Renal pelvis (tissue), 4 donors: ENCODE measurements around the gene CES2. TPM values are rescaled to one million over a fixed set of nuclear protein-coding genes. Genes with fewer than 3 reads are reported as not detected.
A peak's percentile ranks its signal among the peaks of the same experiment; 100 is the strongest.
"Not testable (repeated sequence)": the region's sequence is repeated elsewhere in the genome, so short reads cannot be mapped to it uniquely, and the experiment has no call there.

Source experiments
- DNase-seq: peaks from one replicate; pipeline ENCODE4 v3.0.0-alpha.2; 2013
- polyA plus RNA-seq, 3 donors: library from polyadenylated mRNA; unstranded; fragments of 120-200 nt; gene quantifications; one replicate each; pipeline ENCODE4 v1.2.1, GENCODE V29; 2013; ENCODE audit not compliant: insufficient read length in 3 of 3

The CES2 gene
- polyA plus RNA-seq, 3 donors: 42.7 to 50.2 (median 45.3) TPM

DNA sequence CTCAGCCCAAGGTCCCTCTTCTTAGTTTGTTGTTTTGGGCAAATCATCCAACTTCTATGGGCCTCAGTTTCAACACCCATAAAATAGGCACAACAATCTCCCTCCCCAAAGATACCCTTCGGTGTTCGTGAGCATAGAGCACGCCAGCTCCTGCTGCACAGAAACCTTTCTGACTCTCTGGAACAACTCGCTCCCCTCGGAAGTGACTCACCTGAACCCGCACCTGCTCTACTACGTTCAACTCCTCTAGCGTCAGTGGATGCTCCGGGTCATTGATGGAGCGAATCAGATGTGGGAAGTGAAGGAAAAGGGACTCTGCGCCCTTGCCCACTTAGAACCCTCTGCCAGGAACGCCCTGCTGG lies 1.6 kb upstream of the CES2 start:
- DNase-seq: no peak

DNA sequence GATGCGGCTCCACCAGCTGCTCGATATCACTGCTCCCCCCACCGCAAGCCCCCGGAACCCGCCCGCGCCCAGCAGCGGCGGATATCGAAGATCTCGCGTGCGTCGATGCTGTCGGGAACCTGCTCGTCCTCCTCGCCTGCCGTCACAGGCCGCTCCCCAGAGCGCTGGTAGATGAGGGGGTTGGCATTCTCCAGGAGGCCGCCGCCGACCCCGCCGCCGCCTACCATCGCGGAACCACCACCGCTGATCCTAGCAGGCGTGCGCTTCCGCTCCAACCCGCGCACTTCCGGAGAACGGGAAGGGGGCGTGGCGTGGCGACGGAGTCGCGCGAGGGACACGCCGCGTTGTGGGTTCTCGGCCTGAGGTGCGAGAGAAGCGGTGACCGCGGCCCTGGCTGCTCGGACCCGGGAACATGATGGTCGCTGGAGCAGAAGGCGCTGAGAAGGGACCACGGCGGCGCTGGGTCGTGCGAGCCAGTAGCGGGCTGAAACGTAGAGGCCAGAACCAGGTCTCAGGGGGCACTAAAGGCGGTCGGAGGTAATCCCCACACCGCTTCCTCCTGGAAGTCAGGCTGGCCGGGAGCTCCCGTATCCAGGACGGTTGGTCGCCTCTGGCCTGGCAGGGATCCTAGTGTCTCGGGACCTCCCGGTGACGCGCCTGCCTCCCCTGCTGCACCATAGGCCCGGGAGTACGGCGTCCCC lies 1.0 kb upstream of the CES2 start, which contains the start of gene CIAO2B:
Gene CIAO2B, minus strand, starts transcription at position 265 of the 701 bp plus-strand sequence. Its CDS starts 38 bp downstream, at position 227.
- peak; percentile 89 for DNase-seq

DNA sequence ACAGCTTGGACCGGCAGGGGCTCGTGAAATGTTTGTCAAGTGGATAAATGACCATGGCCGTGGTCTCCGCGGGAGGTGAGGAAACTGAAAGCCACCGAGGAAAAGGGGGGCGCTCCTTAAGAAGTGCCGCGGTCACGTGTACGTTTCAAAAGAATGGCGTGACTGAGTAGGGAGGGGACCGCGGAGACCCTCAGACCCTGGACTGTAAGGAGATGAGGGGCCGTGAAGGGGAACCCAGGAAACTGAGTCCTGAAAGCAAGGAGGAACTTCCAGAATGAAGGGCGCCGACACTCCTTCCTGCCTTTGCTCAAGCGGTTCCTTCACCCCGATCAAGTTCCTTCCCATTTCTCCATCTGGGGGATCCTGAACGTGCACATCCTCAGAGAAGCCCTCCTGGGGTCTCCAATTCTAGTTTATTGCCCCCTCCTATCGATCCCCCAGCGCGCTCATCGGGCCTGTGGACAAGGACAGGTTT lies 440 bp upstream of the CES2 start:
- not testable (repeated sequence) for DNase-seq

DNA sequence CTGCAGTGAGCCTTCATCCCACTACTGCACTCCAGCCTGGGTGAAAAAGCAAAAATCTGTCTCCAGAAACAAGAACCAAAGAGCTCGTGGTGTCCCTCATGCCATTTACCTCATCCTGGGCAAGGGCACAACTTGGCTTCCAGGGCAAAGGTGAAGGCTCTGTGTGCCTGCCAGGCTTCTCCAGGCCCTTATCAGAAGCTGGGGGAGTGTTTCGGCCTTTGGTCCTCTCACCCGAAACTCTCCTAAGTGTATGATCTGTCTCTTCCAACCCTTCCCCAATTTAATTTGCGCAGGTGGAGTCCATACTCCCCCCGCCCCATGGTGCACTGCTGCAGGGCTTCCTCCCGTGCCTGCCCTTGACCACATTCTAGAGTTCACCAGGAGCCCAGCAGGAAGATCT lies 1.1 kb downstream of the CES2 start:
- DNase-seq: no peak

DNA sequence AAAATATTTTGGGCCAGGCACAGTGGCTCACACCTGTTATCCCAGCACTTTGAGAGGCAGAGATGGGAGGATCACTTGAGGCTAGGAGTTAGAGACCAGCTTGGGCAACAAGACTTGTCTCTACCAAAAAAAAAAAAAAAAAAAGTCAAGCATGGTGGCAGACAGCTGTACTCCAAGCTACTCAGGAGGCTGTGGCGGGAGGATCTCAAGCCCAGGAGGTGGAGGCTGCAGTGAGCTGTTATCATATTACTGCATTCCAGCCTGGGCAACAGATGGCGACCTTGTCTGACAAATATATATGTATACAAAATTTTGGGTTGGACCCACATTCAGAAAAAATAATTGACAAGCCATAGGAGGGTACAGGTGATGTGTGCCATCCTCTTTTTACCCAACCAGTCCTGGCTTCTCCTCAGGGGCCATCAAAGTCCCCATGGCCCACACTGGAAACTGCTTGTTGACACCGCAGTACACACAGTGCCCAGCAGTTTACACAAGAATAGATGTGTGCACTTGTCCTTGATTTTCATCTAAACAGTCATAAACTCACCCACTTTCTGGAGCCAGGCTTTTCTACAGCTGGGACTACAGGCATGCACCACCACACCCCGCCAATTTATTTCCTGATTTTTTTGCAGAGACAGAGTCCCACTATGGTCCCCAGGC lies 1.7 kb downstream of the CES2 start:
- no peak for DNase-seq

DNA sequence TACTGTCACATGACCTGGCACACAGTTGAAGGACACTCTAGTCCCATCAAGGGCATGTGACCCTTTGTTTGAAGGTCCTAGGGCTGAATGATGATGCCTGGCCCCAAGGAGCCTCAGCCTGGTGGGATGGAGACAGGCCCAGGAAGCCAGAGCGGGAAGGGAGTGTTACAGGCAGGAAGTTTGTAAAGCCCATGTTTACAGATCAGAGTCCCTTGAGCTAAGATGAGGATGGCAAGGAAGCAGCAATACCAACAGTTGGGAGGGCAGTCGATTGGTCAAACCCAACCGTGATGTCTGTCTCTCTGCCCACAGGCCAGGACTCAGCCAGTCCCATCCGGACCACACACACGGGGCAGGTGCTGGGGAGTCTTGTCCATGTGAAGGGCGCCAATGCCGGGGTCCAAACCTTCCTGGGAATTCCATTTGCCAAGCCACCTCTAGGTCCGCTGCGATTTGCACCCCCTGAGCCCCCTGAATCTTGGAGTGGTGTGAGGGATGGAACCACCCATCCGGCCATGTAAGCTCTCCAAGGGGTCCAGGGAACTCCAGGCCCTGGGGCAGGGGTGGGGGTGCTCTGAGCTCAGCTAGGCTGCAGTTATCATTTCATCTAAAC lies 2.5 kb downstream of the CES2 start:
- no peak for DNase-seq

DNA sequence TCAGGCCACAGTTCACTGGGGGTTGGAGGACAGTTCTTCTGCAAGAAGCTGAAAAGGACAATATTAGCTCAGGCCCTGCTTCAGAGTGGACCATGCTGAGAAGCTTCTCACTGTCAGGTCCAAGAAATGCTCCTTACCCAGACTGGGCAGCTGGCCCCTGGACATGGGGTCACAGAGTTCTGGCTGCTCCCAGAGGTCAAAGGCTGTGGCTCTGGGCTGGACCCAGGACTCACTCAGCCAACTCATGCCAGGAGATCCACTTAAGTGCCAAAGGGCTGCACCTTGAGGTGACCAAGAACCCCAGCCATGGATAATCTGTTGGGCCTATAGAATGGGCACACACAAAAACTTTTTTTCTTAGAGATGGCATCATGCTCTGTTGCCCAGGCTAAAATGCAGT lies 4.0 kb downstream of the CES2 start:
- no peak for DNase-seq

DNA sequence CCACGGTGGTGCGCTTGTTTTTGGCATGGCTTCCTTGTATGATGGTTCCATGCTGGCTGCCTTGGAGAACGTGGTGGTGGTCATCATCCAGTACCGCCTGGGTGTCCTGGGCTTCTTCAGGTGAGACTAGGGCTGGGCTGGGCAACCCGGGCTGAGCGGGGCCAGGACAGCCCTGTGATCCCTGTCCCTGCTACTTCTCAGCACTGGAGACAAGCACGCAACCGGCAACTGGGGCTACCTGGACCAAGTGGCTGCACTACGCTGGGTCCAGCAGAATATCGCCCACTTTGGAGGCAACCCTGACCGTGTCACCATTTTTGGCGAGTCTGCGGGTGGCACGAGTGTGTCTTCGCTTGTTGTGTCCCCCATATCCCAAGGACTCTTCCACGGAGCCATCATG lies 4.9 kb downstream of the CES2 start:
- DNase-seq: no peak

DNA sequence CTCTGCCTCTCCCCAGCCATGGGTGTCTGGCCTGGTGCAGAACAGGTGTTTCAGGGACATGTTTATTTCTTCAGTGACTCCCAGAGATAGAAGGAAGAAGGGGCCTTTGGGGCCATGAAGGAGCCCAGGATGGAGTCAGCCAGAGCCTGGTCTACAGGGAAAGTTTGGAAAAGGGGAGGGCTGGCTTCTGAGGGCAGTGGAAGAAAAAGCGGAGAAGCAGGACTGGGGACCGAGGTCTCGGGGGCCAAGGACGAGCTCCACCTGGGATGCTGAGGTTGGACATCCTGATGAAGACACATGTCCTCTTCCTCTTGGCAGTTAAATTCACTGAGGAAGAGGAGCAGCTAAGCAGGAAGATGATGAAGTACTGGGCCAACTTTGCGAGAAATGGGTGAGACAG lies 7.7 kb downstream of the CES2 start:
- DNase-seq: no peak

DNA sequence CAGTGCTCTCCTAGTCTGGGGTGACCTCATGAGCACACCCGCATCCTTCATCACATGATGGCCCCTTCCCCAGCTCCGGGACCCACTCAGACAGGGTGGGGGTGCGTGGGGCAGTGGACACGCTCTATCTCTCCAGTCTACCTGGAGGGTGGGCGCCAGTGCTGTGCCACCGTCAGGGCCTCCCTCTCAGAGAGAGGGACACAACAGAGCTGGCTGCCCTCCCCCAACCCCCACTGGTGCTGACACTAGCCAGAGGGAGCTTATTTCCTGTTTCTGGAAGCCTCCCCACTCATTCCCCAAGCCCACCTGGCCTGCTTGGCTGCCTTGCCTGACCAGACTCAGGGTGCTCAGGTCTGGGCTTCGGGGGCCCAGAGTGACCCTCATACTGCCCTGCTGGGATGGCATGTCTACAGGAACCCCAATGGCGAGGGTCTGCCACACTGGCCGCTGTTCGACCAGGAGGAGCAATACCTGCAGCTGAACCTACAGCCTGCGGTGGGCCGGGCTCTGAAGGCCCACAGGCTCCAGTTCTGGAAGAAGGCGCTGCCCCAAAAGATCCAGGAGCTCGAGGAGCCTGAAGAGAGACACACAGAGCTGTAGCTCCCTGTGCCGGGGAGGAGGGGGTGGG lies 8.2 kb downstream of the CES2 start:
- DNase-seq: no peak

DNA sequence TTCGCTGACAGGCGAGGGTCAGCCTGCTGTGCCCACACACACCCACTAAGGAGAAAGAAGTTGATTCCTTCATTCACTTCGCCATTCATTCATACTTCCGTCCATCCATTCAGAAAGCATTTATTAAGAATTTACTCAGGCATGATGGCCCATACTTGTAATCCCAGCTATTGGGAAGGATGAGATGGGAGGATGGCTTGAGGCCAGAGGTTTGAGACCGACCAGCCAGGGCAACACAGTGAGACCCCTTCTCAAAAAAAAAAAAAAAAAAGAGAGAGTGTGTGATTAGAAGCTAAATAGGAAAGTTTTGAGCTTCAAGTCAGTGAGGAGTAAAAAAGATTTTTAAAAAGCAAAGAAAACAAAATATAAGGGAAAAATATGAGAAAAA lies 8.7 kb downstream of the CES2 start:
- DNase-seq: no peak

DNA sequence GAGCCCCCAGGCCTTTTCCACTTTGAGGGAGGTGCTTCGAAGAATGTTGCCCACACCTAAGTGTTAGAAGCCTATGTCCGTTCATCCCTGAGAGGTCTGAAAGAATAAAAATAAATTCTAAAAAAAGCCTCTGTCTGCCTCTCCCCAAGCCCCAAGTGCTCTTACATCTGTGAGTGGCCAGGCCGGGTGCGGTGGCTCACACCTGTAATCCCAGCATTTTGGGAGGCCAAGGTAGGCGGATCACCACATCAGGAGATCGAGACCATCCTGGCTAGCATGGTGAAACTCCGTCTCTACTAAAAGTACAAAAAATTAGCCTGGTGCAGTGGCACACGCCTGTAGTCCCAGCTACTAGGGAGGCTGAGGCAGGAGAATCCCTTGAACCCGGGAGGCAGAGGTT lies 9.7 kb downstream of the CES2 start:
- DNase-seq: not testable (repeated sequence)

DNA sequence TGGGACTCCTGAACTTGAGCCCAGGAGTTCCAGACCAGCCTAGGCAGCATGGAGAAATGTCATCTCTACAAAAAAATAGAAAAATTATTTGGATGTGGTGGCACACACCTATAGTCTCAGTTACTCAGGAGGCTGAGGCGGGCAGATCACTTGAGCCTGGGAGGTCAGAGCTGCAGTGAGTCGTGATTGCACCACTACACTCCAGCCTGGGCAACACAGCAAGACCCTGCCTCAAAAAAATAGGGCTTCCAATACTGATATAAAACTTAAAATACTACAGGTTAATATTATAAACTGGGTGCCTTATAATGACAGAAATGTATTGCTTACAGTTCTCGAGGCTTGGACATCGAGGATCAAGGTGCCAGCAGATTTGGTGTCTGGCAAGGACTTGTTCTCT lies 10.6 kb downstream of the CES2 start:
- no peak for DNase-seq

DNA sequence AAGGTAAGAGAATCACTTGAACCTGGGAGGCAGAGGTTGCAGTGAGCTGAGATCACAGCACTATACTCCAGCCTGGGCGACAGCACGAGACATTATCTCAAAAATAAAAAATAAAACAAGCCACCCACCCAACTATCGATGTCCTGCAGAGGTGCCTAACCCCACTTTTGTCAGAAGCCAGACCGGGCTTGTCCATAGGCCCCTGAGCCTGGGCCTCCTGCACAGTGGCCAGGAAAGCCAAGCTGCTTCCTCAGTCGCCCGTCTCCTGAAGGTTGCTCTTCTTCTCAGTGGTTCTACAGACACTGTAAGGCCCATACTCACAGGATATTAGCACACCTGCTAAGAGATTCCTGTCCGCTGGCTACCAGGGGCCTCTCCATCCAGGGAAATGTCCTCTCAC lies 11.2 kb downstream of the CES2 start:
- DNase-seq: no peak

DNA sequence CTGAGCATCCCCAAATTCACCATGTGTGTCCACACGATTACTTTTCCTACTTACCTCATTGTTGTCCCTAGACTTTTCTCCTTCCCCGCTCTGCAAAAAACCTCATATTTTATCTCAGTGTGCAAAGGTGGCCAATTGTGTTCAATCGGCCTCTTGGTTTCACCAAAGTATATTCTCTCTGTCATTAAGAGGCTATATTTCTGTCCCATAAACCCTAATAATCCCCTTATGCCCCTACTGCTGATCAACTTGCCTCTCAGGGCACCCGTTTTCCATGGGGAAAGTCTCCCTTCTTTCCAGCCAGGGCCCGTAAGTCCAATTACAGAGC lies 11.6 kb downstream of the CES2 start:
- no peak for DNase-seq

DNA sequence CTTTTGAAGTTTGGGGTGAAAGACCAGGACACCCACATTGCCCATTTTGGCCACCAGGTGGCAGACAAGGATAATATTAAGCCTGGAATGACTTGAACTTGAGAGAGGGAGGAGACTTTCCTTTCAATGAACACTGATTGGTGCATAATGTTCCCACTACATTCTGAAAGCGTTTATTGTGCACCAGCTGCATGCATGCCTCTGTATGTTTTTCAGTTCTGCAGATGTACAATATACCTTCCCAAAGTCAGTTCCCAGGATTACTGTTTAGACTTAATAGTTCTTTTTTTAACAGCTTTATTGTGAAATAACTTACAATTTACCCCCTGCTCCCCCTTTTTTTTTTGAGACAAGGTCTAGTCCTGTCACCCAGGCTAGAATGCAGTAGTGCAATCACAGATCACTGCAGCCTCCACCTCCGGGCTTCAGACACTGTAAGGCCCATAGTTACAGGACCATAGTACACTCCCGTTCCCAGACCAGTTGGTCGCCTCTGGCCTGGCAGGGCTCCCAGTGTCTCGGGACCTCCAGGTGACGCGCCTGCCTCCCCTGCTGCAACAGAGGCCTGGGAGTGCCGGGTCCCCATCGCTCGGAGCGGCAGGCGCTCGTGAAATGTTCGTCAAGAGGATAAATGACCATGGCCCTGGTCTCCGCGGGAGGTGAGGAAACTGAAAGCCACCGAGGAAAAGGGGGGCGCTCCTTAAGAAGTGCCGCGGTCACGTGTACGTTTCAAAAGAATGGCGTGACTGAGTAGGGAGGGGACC lies 12.2 kb downstream of the CES2 start:
- DNase-seq: peak; percentile 87

DNA sequence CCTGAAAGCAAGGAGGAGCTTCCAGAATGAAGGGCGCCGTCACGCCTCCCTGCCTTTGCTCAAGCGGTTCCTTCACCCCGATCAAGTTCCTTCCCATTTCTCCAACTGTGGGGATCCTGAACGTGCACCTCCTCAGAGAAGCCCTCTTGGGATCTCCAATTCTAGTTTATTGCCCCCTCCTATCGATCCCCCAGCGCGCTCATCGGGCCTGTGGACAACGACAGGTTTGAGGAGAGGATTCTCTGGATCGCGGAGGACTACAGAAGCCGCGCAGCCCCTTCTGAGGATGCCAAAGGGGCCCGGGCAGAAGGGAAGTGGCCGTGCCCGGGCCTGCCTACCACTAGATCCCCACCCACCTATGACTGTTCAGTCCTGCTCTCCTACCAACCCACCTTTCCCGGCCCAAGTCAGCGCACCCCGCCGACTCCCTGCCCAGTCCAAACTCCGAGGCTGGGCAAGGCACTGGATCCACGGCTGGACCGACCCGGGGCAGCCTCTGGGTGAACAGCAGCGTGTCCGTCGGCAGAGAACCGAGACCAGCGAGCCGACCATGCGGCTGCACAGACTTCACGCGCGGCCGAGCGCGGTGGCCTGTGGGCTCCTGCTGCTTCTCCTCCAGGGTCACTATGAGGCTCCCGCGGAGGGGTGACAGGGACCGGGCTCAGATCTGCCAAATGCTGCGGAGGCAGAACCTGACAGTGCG lies 13.0 kb downstream of the CES2 start:
- DNase-seq: no peak

DNA sequence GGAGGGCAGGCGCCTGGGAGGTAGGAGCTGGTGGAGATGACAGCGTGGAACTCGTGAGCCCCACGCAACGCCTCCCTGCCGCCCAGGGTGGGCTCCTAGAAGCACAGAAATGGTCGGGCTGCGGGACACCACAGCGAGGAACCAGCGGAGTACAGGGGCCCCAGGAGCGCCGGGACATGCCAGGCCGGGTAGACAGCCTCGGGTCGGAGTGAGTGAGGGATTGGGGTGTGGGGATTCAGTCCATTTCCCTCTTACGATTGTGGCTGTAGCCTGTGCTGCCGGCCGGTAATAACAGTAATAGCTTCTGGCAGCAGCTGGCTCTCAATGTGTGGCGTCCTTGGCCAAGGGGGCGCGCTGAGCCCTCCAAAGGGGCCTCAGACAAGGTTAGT lies 13.5 kb downstream of the CES2 start:
- no peak for DNase-seq

DNA sequence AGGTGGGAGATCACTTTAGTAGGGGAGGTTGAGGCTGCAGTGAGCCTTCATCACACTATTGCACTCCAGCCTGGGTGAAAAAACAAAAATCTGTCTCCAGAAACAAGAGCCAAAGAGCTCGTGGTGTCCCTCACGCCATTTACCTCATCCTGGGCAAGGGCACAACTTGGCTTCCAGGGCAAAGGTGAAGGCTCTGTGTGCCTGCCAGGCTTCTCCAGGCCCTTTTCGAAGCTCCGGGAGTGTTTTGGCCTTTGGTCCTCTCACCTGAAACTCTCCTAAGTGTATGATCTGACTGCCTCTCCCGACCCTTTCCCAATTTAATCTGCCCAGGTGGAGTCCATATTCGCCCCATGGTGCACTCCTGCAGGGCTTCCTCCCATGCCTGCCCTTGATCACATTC lies 14.2 kb downstream of the CES2 start:
- DNase-seq: no peak

DNA sequence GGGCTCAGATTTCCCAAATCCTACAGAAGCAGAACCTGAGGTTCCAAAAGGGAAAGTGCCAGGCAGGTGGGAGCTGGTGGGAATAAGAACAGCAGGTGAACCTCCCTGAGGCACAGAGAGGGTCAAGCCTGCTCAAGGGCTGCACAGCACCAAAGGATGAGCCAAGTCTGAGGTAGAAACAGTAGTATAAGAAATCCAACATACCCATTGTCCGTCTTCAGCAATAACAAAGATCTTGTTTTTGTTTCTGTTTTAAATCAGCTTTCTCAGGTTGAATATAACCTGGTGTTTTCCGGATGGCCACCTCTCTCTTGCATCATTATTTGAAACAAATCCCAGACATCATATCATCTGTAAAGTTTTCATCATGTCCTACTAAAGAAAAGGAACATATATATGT lies 15.1 kb downstream of the CES2 start:
- DNase-seq: no peak

DNA sequence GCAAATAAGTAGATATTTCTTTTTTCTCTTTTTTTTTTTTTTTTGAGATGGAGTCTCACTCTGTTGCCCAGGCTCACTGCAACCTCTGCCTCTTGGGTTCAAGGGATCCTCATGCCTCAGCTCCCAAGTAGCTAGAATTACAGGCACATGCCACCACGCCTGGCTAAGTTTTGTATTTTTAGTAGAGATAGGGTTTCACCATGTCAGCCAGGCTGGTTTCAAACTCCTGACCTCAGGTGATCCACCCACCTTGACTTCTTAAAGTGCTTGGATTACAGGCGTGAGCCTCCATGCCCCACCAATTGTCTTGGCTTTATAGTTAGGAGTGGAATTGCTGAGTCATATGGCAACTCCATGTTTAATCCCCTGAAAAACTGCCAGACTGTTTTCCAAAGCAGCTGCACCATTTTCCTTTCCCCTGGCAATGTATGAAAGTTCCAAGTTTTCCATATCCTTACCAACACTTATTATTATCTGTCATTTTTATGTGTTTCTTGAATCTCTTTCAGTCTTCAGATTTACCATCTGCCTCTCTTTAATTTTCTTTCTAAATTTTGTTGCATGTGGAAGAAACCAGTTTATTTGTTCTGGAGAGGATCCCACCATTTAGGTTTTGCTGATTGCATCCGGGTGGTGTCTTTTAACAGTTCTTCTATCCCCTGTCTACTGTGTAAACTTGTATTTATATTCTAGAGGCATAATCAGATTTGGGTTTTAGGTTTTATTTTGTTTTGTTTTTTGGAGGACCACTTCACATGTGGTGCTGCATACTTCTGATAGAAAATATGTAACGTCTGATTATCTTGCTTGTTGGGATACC lies 15.9 kb downstream of the CES2 start:
- DNase-seq: no peak
